ENCODE data around the gene ARL2.
"Not testable (repeated sequence)": the region's sequence is repeated elsewhere in the genome, so short reads cannot be mapped to it uniquely, and the experiment has no call there.

The ARL2 gene

GRCh38 chr11:65003968-65004367 is 10.0 kb upstream of the ARL2 start:
- DNase-seq (ENCODE audit: low read depth in 3 of 3, low spot score in 1 of 3), result not testable (repeated sequence)

DNA sequence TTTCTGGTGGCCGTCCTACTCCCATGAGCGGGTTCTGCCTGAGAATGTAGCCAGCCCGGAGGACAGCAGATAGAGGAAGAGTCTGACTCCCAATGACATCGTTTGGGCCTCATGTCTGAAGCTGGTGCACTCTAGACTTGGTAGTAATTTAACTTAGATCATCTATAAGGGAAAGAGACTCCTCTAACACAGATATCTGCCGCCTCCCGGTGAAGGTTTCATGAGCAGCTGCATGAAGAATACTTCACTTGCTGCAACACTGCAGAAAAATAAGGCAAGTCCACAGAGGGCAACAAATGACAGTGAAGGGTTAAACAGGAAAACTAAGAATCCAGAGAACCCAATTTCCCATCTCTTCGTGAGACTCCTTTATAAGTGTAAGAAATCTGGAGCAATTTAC is 5.9 kb upstream of the ARL2 start:
- DNase-seq (ENCODE audit: low read depth in 3 of 3, low spot score in 1 of 3), result no peak

DNA sequence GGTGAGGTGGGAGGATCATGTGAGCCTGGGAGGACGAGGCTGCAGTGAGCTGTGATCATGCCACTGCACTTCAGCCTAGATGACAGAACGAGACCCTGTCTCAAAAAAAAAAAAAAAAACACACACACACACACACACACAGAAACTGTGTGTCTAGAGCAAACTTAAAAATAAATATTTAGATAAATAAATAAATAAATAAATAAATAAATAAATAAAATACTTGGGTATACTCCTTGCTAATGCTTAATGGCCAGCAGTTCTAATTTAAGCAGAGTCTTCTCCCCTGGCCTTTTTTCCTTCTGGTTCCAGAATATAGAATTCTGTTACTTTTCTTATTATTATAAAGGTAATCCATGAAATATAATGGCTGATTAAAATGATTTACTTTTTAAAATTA is 5.1 kb upstream of the ARL2 start:
- DNase-seq (ENCODE audit: low read depth in 3 of 3, low spot score in 1 of 3), result no peak

- peak; percentile 76 to 82 (median 79) for DNase-seq (ENCODE audit: low read depth in 3 of 3, low spot score in 1 of 3)
Measured at GRCh38 chr11:65013130-65013887, 651 bp upstream of the ARL2 start.

DNA sequence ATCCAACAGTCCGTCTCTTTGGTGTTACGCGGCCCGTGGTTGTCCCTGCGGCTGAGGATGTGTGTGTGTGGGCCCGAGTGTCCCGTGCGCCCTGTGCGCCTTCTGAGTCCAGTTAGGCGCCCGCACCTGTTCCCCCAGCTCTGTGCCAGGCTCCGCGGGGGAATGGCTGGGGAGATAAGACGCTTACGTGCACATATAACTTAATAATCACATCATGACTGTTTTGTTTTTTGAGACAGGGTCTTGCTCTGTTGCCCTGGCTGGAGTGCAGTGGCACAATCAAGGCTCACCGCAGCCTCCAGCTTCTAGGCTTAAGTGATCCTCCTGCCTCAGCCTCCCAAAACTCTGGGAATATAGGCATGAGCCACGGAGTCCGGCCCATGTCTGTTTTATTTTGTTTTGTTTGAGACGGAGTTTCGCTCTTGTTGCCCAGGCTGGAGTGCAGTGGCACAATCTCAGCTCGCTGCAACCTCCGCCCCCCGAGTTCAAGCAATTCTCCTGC is 817 bp downstream of the ARL2 start:
- DNase-seq (ENCODE audit: low read depth in 3 of 3, low spot score in 1 of 3), result no peak

- no peak for DNase-seq (ENCODE audit: low read depth in 3 of 3, low spot score in 1 of 3)
Measured at GRCh38 chr11:65016705-65017104, 2.7 kb downstream of the ARL2 start.

DNA sequence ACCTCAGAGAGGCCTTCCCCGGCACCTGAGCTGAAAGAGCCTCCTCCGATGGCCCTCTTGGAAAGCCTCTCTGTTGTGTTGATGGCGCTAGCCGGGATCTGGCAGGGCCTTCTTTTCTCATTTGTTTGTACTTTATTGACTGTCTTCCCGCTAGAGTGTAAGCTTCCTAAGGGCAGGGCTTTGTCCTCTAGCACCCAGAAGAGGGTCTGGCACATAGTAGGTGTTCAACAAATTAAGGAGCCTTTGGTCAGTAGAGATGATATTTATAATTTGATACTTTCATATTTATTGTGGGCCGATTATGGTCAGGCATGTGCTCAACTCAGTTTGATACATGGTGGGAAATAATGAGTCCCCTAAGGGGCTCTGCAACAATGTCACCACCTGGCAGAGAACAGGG is 4.0 kb downstream of the ARL2 start:
- DNase-seq (ENCODE audit: low read depth in 3 of 3, low spot score in 1 of 3), result no peak

DNA sequence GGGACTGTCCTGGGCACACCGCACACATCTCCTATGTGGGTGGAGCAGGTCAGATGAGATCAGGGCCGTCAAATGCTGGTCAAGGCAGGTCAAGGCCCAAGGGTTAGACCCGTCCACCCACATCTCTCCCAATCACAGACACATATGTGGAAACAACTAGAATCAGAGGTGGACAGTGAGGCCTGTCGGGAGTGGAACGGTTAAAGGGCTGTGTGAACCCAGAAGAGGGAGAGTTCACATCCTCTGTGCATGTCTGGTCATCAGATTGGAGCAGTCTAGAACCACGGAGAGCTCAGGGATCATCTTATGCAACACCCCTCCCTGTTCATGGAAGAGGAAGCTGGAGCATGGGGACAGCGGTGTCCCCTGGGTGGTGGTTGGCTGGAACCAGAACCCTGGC is 5.9 kb downstream of the ARL2 start:
- no peak for DNase-seq (ENCODE audit: low read depth in 3 of 3, low spot score in 1 of 3)

DNA sequence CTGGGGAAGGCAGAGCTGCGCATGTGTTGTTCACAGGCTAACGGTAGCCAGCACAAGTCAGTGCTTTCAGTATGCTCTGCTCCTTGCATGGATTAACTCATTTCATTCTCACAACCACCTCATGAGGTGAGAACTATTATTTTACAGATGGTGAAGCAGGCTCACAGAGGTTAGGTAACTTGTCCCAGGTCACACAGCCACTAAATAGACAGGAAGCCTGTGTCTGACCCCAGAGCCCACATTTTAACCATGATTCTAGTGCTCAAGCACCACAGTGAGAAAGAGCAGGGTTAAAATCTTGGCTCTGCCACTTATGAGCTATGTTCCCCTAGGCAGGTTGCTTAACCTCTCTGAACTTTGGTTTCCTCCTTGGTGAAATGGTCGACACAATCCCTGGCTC is 7.0 kb downstream of the ARL2 start:
- DNase-seq (ENCODE audit: low read depth in 3 of 3, low spot score in 1 of 3), result no peak

DNA sequence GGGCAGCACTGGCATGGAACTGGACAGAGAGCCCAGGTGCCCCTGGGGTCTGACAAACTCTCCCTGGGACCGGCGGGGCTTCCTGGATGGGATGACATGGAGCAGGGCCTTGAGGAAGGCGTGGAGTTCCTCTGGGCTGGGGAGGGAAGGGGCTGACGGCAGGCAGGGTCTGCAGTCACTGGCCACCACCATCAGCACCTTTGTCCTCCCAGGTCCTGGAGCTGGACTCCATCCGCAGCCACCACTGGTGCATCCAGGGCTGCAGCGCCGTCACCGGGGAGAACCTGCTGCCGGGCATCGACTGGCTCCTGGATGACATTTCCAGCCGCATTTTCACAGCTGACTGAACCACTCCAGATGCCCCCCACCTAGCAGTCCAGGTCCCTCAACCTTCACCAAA is 7.5 kb downstream of the ARL2 start:
- no peak for DNase-seq (ENCODE audit: low read depth in 3 of 3, low spot score in 1 of 3)

DNA sequence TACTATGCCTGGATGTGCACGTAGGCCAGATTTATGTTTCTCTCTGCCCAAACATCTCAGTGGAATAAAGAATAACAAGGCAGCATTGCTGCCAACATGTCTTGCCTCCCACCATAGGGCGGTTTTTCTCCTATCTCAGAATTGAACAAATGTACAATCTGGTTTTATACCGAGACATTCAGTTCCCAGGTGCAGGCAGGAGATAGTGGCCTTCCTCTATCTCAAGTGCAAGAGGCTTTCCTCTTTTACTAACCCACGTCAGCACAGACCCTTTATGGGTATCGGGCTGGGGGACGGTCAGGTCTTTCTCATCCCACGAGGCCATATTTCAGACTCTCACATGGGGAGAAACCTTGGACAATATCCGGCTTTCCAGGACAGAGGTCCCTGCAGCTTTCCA is 9.5 kb downstream of the ARL2 start:
- DNase-seq (ENCODE audit: low read depth in 3 of 3, low spot score in 1 of 3), result not testable (repeated sequence)

GRCh38 chr11:65026810-65027209 is 12.8 kb downstream of the ARL2 start:
- no peak for DNase-seq (ENCODE audit: low read depth in 3 of 3, low spot score in 1 of 3)

DNA sequence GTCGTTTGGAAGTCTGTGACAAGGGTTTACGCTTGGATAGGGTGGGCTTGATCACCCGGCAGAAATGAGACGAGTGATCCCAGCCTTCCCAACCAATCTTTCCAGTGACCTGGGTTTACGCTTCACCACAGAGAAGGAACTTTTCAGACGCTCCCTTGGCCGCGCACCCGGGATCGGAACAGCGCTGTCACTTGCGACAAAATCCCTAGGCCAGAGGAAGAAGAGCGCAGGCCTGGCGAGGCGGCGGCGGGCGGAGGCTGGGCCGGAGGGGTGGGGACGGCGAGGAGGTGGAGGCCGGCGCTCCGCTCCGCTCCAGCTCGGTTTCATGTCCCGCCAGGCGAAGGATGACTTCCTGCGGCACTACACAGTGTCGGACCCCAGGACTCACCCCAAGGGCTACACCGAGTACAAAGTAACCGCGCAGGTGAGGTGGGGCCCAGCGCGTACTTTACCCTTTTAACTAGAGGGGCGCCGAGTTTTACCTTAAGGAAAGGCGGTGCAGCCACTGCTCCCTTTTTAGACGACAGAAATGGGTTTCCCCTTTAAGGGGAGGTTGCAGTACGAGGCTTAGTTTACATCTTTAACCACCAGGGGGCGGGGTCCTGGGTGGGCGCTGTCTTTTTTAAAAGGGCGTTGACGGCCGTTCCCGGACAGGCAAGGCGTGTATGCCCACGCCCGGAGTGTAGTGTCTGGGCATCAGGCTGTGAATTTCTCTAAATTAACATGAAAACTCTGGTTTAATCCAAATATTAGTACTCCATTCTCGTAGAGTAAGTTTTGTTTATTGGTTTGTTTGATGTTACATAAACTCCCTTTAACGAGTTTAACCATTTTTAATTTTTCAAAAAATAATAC is 13.5 kb downstream of the ARL2 start, which contains the start of gene SNX15:
SNX15 (plus strand) TSS at position 227 of the 855 bp plus-strand sequence; CDS start at position 326, 99 bp downstream.
- peak; percentile 68 to 82 (median 78) for DNase-seq (ENCODE audit: low read depth in 3 of 3, low spot score in 1 of 3)

DNA sequence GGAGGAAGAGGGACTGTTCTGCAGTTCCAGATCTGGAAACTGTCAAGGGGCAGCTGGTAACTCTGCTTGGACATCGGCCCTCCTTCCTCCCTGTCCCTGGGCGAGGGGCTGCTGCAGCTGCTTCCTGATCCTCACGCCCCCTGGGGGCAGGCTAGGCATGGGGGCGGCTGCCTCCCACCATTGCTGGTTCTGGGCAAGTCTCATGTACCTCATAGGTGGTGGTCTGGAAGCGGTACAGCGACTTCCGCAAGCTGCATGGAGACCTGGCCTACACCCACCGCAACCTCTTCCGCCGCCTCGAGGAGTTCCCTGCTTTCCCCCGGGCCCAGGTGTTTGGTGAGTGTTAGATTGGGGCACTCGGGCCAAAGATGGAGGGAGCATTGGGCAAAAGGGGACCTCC is 18.3 kb downstream of the ARL2 start:
- DNase-seq (ENCODE audit: low read depth in 3 of 3, low spot score in 1 of 3), result no peak

DNA sequence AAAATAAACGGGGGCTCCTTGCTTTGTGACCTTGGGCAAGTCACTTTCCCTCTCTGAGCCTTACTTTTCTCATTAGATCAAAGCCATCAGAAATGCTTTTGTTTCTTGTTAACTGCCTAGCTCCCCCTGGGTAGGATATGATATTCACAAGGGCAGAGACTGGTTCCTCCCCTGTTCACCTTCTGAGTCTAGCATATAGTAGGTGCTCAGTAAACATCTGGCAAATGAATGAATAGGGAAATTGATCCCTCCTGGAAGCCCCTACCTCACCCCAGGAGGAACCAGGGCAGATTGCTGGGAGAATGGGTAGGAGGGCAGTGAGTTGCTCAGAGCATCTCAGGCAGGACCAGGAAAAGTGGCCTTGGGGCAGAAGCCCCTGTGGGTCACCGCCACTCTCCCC is 20.5 kb downstream of the ARL2 start:
- DNase-seq (ENCODE audit: low read depth in 3 of 3, low spot score in 1 of 3), result no peak

DNA sequence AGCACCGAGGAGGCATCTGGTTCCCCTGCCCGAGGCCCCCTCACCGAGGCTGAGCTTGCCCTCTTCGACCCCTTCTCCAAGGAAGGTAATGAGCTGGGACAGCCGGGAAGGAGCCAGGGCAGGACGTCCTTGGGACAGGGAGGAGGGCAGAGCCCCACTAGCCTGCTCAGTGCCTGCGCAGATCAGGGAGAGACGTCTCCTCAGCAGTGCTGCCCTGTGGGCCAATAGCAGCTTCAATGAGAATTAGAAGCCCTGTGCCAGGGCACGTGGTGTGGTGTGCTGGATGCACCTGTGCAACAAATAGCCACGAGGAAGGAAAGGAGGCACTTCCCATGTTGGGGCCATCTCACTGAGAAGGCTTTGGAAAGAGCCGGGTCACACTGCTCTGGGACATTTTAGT is 21.6 kb downstream of the ARL2 start:
- DNase-seq (ENCODE audit: low read depth in 3 of 3, low spot score in 1 of 3), result no peak

GRCh38 chr11:65036931-65037330 is 23.0 kb downstream of the ARL2 start:
- DNase-seq (ENCODE audit: low read depth in 3 of 3, low spot score in 1 of 3), result no peak

DNA sequence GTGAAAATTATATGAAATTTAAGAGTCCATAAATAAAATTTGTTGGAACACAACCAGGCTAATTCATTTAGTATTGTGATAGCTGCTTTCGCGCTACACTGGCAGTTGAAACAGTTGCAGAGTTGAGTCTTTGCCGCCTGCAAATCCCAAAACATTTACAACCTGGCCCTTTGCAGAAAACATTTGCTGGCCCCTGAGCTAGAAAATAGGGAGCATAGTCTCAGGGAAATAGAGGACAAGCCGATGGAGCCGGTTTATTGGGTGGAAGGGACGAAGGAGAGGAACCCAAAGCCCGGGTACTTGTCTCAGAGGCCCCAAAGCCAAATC is 26.5 kb downstream of the ARL2 start:
- DNase-seq (ENCODE audit: low read depth in 3 of 3, low spot score in 1 of 3), result no peak

DNA sequence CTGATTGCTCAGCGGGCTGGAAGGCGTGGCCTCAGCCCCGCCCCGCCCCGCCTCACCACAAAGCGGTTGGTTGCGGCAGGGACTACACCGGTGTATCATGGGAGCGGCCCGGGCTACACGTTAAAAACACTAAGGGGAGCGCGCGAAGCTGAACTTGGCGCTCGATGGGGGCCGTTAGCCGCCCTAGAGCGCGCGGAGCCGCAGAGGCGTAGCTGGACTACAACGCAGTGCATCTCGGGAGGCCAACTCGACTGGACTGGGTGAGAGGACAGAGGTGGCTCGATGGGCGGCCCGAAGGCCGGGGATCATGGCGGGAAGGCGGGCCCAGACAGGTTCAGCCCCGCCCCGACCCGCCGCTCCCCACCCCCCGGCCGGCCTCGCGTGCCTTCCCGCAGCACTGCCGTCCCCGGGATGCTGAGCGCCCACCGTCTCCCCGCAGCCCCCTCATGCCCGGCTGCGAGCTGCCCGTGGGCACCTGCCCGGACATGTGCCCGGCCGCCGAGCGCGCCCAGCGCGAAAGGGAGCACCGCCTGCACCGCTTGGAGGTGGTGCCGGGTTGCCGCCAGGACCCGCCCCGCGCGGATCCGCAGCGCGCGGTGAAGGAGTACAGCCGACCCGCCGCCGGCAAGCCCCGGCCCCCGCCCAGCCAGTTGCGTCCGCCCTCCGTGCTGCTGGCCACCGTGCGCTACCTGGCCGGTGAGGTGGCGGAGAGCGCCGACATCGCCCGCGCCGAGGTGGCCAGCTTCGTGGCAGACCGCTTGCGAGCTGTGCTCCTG is 27.1 kb downstream of the ARL2 start, which contains the start of gene SAC3D1:
SAC3D1 (plus strand) TSS at position 364 of the 776 bp plus-strand sequence; CDS start at position 447, 83 bp downstream.
- peak; percentile 66 to 69 (median 68) for DNase-seq (ENCODE audit: low read depth in 3 of 3, low spot score in 1 of 3)

DNA sequence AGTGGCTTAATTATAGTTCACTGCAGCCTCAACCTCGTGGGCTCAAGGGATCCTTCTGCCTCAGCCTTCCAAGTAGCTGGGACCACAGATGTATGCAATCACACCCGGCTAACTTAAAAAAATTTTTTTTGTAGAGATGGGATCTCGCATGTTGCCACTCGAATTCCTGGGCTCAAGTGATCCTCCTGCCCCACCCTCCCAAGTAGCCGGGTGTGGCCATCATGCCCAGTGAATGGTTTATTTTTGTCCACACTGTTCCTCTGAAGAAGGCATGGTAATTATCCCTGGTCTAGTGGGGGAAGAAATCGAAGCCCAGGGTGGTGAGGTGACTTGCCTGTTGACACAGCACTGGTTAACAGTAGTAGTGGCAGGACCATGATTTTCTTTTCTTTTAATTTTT is 28.9 kb downstream of the ARL2 start:
- DNase-seq (ENCODE audit: low read depth in 3 of 3, low spot score in 1 of 3), result no peak

GRCh38 chr11:65043881-65044501 is 30.0 kb downstream of the ARL2 start:
- no peak for DNase-seq (ENCODE audit: low read depth in 3 of 3, low spot score in 1 of 3)

Data from stimulated activated CD4-positive, alpha-beta T cell treated with anti-CD3 and anti-CD28 coated beads, TNF-alpha, amount 100 ng/mL, for 1 hour (primary cell).